HepG2 (cell line): ENCODE measurements around the gene FAM219B. TPM values are rescaled to one million over a fixed set of nuclear protein-coding genes. Genes with fewer than 3 reads are reported as not detected.

Experiments used
- ATAC-seq: fragments of 200-7000 bp; cut with Tn5 transposase; 3 replicates; pipeline ENCODE4 v1.9.1; 2020; ENCODE audit warnings: mild to moderate bottlenecking, moderate library complexity
- BruUV-seq: library from RNA; stranded (reverse); fragments of 400-500 nt; replicated peaks from 2 replicates; lab custom pipeline; 2021; lab: Mats Ljungman, UMichigan
- CTCF ChIA-PET: fragments of 300-600 bp; formaldehyde crosslinking; extraction: SDS; loops from one replicate; lab custom pipeline; 2021; ENCODE audit warnings: low total read pairs, inconsistent platforms, low intra/inter-chr PET ratio; lab: Yijun Ruan, JAX
- POLR2A ChIA-PET: fragments of 350-600 bp; sonication (Branson Sonifier 250); formaldehyde crosslinking; loops from one replicate; lab custom pipeline; 2020; ENCODE audit warnings: antibody characterized with exemption, inconsistent platforms; lab: Yijun Ruan, JAX
- DNase-seq: peaks from one replicate; pipeline ENCODE4 v3.0.0-alpha.2; 2015; ENCODE audit warnings: low spot score
- FAIRE-seq: peaks from 3 replicates; lab custom pipeline; 2011; peaks lifted over from hg19 to GRCh38; lab: Jason Lieb, UNC
- H2AFZ ChIP-seq: one replicate; pipeline ENCODE4 v1.6.1; 2011; ENCODE audit warnings: low read length, inconsistent platforms
- H3K27ac ChIP-seq: fragments of 300-600 bp; 3 replicates; pipeline ENCODE4 v1.8.0; 2011; ENCODE audit warnings: mixed run types, mild to moderate bottlenecking, mixed read lengths, low read length, inconsistent platforms; ENCODE audit not compliant: insufficient read depth; ENCODE audit errors: extremely low read length
- H3K27me3 ChIP-seq, 2 experiments: fragments of 200-600 bp in 1 of 2; 2 replicates in 1 of 2; 3 replicates in 1 of 2; pipeline versions ENCODE4 v1.6.0 to v1.8.0; 2011; ENCODE audit warnings: low read length in 2 of 2, mild to moderate bottlenecking in 2 of 2, moderate library complexity in 2 of 2, inconsistent platforms in 1 of 2; ENCODE audit not compliant: insufficient read depth in 2 of 2, control insufficient read depth in 1 of 2
- H3K36me3 ChIP-seq, 2 experiments: fragments of 200-600 bp in 1 of 2; replicated peaks in 1 of 2; 2 replicates in 1 of 2; 3 replicates in 1 of 2; pipeline versions ENCODE4 v1.5.1 to v1.8.0; 2011; ENCODE audit warnings: low read length in 2 of 2, inconsistent platforms in 1 of 2; ENCODE audit not compliant: insufficient read depth in 2 of 2, control insufficient read depth in 1 of 2
- H3K4me1 ChIP-seq: 2 replicates; pipeline ENCODE4 v1.5.1; 2012; ENCODE audit warnings: low read length, inconsistent platforms; ENCODE audit not compliant: insufficient read depth
- H3K4me2 ChIP-seq: 2 replicates; pipeline ENCODE4 v1.6.0; 2011; ENCODE audit warnings: low read depth, low read length, inconsistent platforms
- H3K4me3 ChIP-seq, 3 experiments: fragments of 200-600 bp in 1 of 3; sonication (generic), shearing (Covaris generic) in 1 of 3; replicated peaks in 1 of 3; 2 replicates each; pipeline ENCODE4 v1.5.1; 2011 to 2016; ENCODE audit warnings: low read length in 3 of 3, inconsistent platforms in 2 of 3, low read depth in 2 of 3, mild to moderate bottlenecking in 2 of 3, control low read depth in 1 of 3, mixed read lengths in 1 of 3; ENCODE audit not compliant: insufficient read depth in 1 of 3
- H3K79me2 ChIP-seq: one replicate; pipeline ENCODE4 v1.6.1; 2011; ENCODE audit warnings: low read length, inconsistent platforms; ENCODE audit not compliant: insufficient read depth
- H3K9ac ChIP-seq: 2 replicates; pipeline ENCODE4 v1.6.0; 2011; ENCODE audit warnings: mild to moderate bottlenecking, low read depth, low read length, inconsistent platforms; ENCODE audit not compliant: insufficient read depth
- H3K9me3 ChIP-seq: 2 replicates; pipeline ENCODE4 v1.5.1; 2012; ENCODE audit warnings: mild to moderate bottlenecking, low read length
- H4K20me1 ChIP-seq: 2 replicates; pipeline ENCODE4 v1.6.0; 2011; ENCODE audit warnings: inconsistent platforms, mild to moderate bottlenecking, low read length, moderate library complexity; ENCODE audit not compliant: insufficient read depth
- HNRNPLL ChIP-seq: fragments of 200-400 bp; formaldehyde crosslinking; IDR thresholded peaks from 2 replicates; pipeline ENCODE4 v1.6.1; 2017; ENCODE audit warnings: mild to moderate bottlenecking, low read depth, low read length; ENCODE audit not compliant: poor library complexity, severe bottlenecking
- ISL2 ChIP-seq: sonication (generic); formaldehyde crosslinking; IDR thresholded peaks from 2 replicates; pipeline ENCODE4 v1.5.0; 2020; ENCODE audit warnings: missing genetic modification reagents
- NFYC ChIP-seq: IDR thresholded peaks from 2 replicates; pipeline ENCODE4 v1.6.1; 2016; ENCODE audit warnings: missing genetic modification reagents, missing compliant biosample characterization
- RXRA ChIP-seq: sonication (generic); formaldehyde crosslinking; IDR thresholded peaks from 2 replicates; pipeline ENCODE4 v1.5.1; 2020; ENCODE audit warnings: missing genetic modification reagents
- SMARCC2 ChIP-seq: fragments of 450-650 bp; IDR thresholded peaks from 2 replicates; pipeline ENCODE4 v1.6.1; 2017; ENCODE audit warnings: antibody characterized with exemption, mild to moderate bottlenecking
- TBL1XR1 ChIP-seq: fragments of 150-350 bp; IDR thresholded peaks from 2 replicates; pipeline ENCODE4 v1.6.1; 2014; ENCODE audit warnings: borderline replicate concordance, low read length; ENCODE audit not compliant: partially characterized antibody
- THYN1 ChIP-seq: sonication (generic); formaldehyde crosslinking; IDR thresholded peaks from 2 replicates; pipeline ENCODE4 v1.8.1; 2023; ENCODE audit warnings: low read depth, mild to moderate bottlenecking, moderate library complexity, missing genetic modification reagents, borderline replicate concordance
- ZMAT3 ChIP-seq: sonication (generic); formaldehyde crosslinking; conservative IDR thresholded peaks from 2 replicates; pipeline ENCODE4 v1.7.0; 2021; ENCODE audit warnings: missing genetic modification reagents
- WGBS: methylation state at CpG from one replicate; pipeline ENCODE4 v1.1.6; 2017; ENCODE audit warnings: low lambda C conversion rate; 5-methylcytosine and 5-hydroxymethylcytosine counted together
- in situ Hi-C: cut with HindIII; loops from 2 replicates; pipeline ENCODE4 v1.10.0; 2017; ENCODE audit warnings: low pct_unique_long_range_greater_than_20kb; ENCODE audit not compliant: extremely low pct_ligation_motif_present
- intact Hi-C: fragments of 100-400 bp; cut with micrococcal nuclease; formaldehyde crosslinking; loops from one replicate; pipeline ENCODE4 v1.10.0; 2022; ENCODE audit not compliant: unreplicated experiment
- polyA plus RNA-seq, 8 experiments: library from polyadenylated mRNA; depleted of rRNA in 3 of 8; stranded (reverse) in 7 of 8; unstranded in 1 of 8; fragments of >200 nt; fragmentation: Illumina TruSeq in 4 of 8; extraction: Trizol in 4 of 8; gene quantifications; 2 replicates each; pipeline versions ENCODE4 v1.2.1 to v1.2.3, GENCODE V29; 2011 to 2016; ENCODE audit warnings: low read depth in 4 of 8, missing spikeins in 1 of 8, mixed read lengths in 1 of 8; ENCODE audit not compliant: insufficient read depth in 1 of 8
- total RNA-seq, 5 experiments: library from RNA; depleted of rRNA; stranded (reverse); fragments of >200 nt; fragmentation: Illumina TruSeq; extraction: Trizol; gene quantifications; 2 replicates each; pipeline ENCODE4 v1.2.3, GENCODE V29; 2016; ENCODE audit warnings: low read depth in 1 of 5
- TF ChIP-seq, protein P1 (sequence below): sonication (generic); formaldehyde crosslinking; IDR thresholded peaks from 2 replicates; pipeline ENCODE4 v1.4.0; 2020; ENCODE audit warnings: missing genetic modification reagents, mild to moderate bottlenecking, borderline replicate concordance
- TF ChIP-seq, protein P2 (sequence below): sonication (generic); formaldehyde crosslinking; IDR thresholded peaks from 2 replicates; pipeline ENCODE4 v1.9.0; 2021; ENCODE audit warnings: missing genetic modification reagents, borderline replicate concordance

FAM219B gene
- total and polyA plus RNA-seq, 2 of the 13 experiments (the other 11 are each of a cell fraction or from before 2014, with no cell fraction given): 36.6 to 50.2 TPM

DNA sequence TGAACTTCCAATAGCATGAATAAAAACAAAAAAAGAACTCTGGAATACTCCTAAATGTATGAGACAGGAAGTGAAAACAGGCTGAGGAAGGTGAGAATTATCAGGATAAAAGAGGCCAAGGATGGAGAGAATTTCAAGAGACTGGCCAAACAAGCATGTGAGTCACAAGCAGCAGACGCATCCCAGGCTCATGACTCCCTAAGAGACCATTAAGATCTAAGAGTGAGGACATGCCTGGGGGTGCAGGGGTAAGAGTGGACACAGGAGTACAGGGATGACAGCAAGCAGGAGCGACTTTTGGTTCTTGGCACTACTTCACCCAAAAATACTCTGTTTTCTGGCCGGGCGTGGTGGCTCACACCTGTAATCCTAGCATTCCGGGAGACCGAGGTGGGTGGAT is 40.6 kb downstream of the FAM219B start (continued):
- TF ChIP-seq TBL1XR1 (no peak), ISL2 (CRISPR knock-in tag) (no peak), NFYC (CRISPR knock-in tag) (no peak)
- TF ChIP-seq, all 625 proteins: peak for 0

DNA sequence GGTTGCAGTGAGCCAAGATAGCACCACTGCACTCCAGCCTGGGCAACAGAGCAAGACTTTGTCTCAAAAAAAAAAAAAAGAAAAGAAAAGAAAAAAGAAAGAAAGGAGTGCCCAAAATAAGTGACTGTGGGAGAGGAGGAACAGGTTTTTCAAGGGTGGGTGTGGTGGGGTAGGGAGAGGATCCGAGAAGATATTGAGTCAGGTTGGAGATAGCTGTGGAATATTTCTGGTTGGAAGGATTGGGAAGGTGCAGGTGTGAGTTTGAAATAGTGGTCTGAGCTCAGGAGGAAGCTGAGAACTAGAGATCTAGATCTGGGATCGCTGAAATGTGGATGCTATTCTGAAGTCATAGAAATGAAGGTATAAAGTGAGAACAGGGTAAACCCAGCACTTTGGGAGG is 41.3 kb downstream of the FAM219B start:
- WGBS: 97% methylated on average over 2 of the region's 2 CpGs
- H3K9me3 ChIP-seq: no peaks in the 10 kb centered on the region
- no peak overlapping the region for H3K4me3 ChIP-seq
- POLR2A ChIA-PET: interaction anchor here (0.6 kb wide), 1 partner anchor 70 kb away, joined by 4 read pairs; no protein-coding TSS in a partner anchor
- peaks cover 60% of the 10 kb centered on the region for H3K4me1 ChIP-seq
- no peak overlapping the region for H3K9ac ChIP-seq
- peaks cover 12% of the 10 kb centered on the region for H4K20me1 ChIP-seq
- BruUV-seq: no TSS peak
- H3K27ac ChIP-seq: no peak overlapping the region
- DNase-seq: no peak
- H3K36me3 ChIP-seq: peaks cover 0 to 4% of the 10 kb centered on the region in 2 experiments
- CTCF ChIA-PET: no interaction called here
- no peak overlapping the region for H2AFZ ChIP-seq
- in situ Hi-C loops: no loop called here
- no peaks in the 10 kb centered on the region for H3K27me3 ChIP-seq
- TF ChIP-seq THYN1 (CRISPR knock-in tag): no peak
- no peak for TF ChIP-seq SMARCC2
- TF ChIP-seq, protein P1, sequence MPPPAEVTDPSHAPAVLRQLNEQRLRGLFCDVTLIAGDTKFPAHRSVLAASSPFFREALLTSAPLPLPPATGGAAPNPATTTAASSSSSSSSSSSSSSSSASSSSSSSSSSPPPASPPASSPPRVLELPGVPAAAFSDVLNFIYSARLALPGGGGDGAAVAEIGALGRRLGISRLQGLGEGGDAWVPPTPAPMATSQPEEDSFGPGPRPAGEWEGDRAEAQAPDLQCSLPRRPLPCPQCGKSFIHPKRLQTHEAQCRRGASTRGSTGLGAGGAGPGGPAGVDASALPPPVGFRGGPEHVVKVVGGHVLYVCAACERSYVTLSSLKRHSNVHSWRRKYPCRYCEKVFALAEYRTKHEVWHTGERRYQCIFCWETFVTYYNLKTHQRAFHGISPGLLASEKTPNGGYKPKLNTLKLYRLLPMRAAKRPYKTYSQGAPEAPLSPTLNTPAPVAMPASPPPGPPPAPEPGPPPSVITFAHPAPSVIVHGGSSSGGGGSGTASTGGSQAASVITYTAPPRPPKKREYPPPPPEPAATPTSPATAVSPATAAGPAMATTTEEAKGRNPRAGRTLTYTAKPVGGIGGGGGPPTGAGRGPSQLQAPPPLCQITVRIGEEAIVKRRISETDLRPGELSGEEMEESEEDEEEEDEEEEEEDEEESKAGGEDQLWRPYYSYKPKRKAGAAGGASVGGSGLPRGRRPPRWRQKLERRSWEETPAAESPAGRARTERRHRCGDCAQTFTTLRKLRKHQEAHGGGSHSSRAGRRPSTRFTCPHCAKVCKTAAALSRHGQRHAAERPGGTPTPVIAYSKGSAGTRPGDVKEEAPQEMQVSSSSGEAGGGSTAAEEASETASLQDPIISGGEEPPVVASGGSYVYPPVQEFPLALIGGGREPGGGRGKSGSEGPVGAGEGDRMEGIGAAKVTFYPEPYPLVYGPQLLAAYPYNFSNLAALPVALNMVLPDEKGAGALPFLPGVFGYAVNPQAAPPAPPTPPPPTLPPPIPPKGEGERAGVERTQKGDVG (CRISPR knock-in tag): no peak
- TF ChIP-seq ZMAT3 (CRISPR knock-in tag): no peak
- no peak for TF ChIP-seq HNRNPLL
- TF ChIP-seq, protein P2, sequence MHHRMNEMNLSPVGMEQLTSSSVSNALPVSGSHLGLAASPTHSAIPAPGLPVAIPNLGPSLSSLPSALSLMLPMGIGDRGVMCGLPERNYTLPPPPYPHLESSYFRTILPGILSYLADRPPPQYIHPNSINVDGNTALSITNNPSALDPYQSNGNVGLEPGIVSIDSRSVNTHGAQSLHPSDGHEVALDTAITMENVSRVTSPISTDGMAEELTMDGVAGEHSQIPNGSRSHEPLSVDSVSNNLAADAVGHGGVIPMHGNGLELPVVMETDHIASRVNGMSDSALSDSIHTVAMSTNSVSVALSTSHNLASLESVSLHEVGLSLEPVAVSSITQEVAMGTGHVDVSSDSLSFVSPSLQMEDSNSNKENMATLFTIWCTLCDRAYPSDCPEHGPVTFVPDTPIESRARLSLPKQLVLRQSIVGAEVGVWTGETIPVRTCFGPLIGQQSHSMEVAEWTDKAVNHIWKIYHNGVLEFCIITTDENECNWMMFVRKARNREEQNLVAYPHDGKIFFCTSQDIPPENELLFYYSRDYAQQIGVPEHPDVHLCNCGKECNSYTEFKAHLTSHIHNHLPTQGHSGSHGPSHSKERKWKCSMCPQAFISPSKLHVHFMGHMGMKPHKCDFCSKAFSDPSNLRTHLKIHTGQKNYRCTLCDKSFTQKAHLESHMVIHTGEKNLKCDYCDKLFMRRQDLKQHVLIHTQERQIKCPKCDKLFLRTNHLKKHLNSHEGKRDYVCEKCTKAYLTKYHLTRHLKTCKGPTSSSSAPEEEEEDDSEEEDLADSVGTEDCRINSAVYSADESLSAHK (CRISPR knock-in tag): no peak
- no peak for TF ChIP-seq RXRA (CRISPR knock-in tag)
- TF ChIP-seq, all 625 proteins: peak for 0
- no peak overlapping the region for H3K4me2 ChIP-seq
- FAIRE-seq (no peak), ATAC-seq (no peak)
- H3K79me2 ChIP-seq: peaks cover 53% of the 10 kb centered on the region
- intact Hi-C loops: no loop called here
